ENCODE results near the gene HJV. TPM values are rescaled to one million over a fixed set of nuclear protein-coding genes. Genes with fewer than 3 reads are reported as not detected.
A peak's percentile ranks its signal among the peaks of the same experiment; 100 is the strongest.

The HJV gene
- total RNA-seq, 2 donors from 2014 or later = 0.13 to 0.15 TPM

- no peaks in the 10 kb centered on the region for H3K9me3 Mint-ChIP-seq
- H3K27ac Mint-ChIP-seq = no peak overlapping the region
- Histone ChIP-seq H3K36me3 (ENCODE audit: control insufficient read depth, insufficient read depth, low read length) (no peaks in the 10 kb centered on the region), H3K4me1 (ENCODE audit: control insufficient read depth, insufficient read depth, low read length) (no peaks in the 10 kb centered on the region), H3K4me3 (ENCODE audit: low read length) (no peak overlapping the region), H3K27me3 (ENCODE audit: control insufficient read depth, insufficient read depth, low read length, poor library complexity, severe bottlenecking) (peaks cover 46% of the 10 kb centered on the region), H3K9me3 (ENCODE audit: control insufficient read depth, low read length) (no peaks in the 10 kb centered on the region), H3K9ac (ENCODE audit: extremely low read depth, low read length, poor library complexity, severe bottlenecking) (no peak overlapping the region), H3K27ac (ENCODE audit: low read depth, low read length) (no peak overlapping the region)
- no peaks in the 10 kb centered on the region for H3K36me3 Mint-ChIP-seq (ENCODE audit: low read depth)
- no peak overlapping the region for H3K4me3 Mint-ChIP-seq
- peaks cover 16% of the 10 kb centered on the region for H3K4me1 Mint-ChIP-seq
- peaks cover 57% of the 10 kb centered on the region for H3K27me3 Mint-ChIP-seq (ENCODE audit: insufficient read depth)
- no peak for TF ChIP-seq CTCF (conservative IDR thresholded peaks at IDR 0.05)
- DNase-seq = no peak
- WGBS, 2 experiments (ENCODE audit: insufficient coverage in 1 of 2, insufficient read length in 1 of 2) = 84 to 100% methylated on average over 3 to 6 of the region's 7 CpGs
Measured at GRCh38 chr1:146022403-146023127, 1.0 kb upstream of the HJV start.

GRCh38 chr1:146021050-146021445 is 487 bp downstream of the HJV start:
- no peaks in the 10 kb centered on the region for H3K4me1 ChIP-seq (ENCODE audit: control insufficient read depth, insufficient read depth, low read length)
- Mint-ChIP-seq H3K9me3 (no peaks in the 10 kb centered on the region), H3K4me1 (peaks cover 16% of the 10 kb centered on the region), H3K4me3 (no peak overlapping the region), H3K27me3 (ENCODE audit: insufficient read depth) (peaks cover 65% of the 10 kb centered on the region), H3K27ac (no peak overlapping the region), H3K36me3 (ENCODE audit: low read depth) (no peaks in the 10 kb centered on the region)
- no peak for TF ChIP-seq CTCF (conservative IDR thresholded peaks at IDR 0.05)
- H3K27ac ChIP-seq (ENCODE audit: low read depth, low read length) = no peak overlapping the region
- no peaks in the 10 kb centered on the region for H3K9me3 ChIP-seq (ENCODE audit: control insufficient read depth, low read length)
- DNase-seq = no peak
- WGBS, 2 experiments (ENCODE audit: insufficient coverage in 1 of 2, insufficient read length in 1 of 2) = 83 to 88% methylated on average over 1 of the region's 1 CpG
- no peaks in the 10 kb centered on the region for H3K36me3 ChIP-seq (ENCODE audit: control insufficient read depth, insufficient read depth, low read length)
- H3K4me3 ChIP-seq (ENCODE audit: low read length) = no peak overlapping the region
- H3K27me3 ChIP-seq (ENCODE audit: control insufficient read depth, insufficient read depth, low read length, poor library complexity, severe bottlenecking) = peaks cover 57% of the 10 kb centered on the region
- H3K9ac ChIP-seq (ENCODE audit: extremely low read depth, low read length, poor library complexity, severe bottlenecking) = no peak overlapping the region

GRCh38 chr1:146020058-146021049 is 1.2 kb downstream of the HJV start:
- H3K9me3 ChIP-seq (ENCODE audit: control insufficient read depth, low read length) = no peaks in the 10 kb centered on the region
- no peaks in the 10 kb centered on the region for H3K36me3 Mint-ChIP-seq (ENCODE audit: low read depth)
- WGBS, 2 experiments (ENCODE audit: insufficient coverage in 1 of 2, insufficient read length in 1 of 2) = 91 to 100% methylated on average over 1 to 4 of the region's 4 CpGs
- peaks cover 14% of the 10 kb centered on the region for H3K4me1 Mint-ChIP-seq
- no peak overlapping the region for H3K9ac ChIP-seq (ENCODE audit: extremely low read depth, low read length, poor library complexity, severe bottlenecking)
- no peak overlapping the region for H3K27ac Mint-ChIP-seq
- TF ChIP-seq CTCF (conservative IDR thresholded peaks at IDR 0.05) = peak; percentile 13
- peaks cover 69% of the 10 kb centered on the region for H3K27me3 Mint-ChIP-seq (ENCODE audit: insufficient read depth)
- no peaks in the 10 kb centered on the region for H3K9me3 Mint-ChIP-seq
- no peak overlapping the region for H3K4me3 ChIP-seq (ENCODE audit: low read length)
- no peak overlapping the region for H3K27ac ChIP-seq (ENCODE audit: low read depth, low read length)
- H3K36me3 ChIP-seq (ENCODE audit: control insufficient read depth, insufficient read depth, low read length) = no peaks in the 10 kb centered on the region
- DNase-seq = no peak
- H3K27me3 ChIP-seq (ENCODE audit: control insufficient read depth, insufficient read depth, low read length, poor library complexity, severe bottlenecking) = peaks cover 57% of the 10 kb centered on the region
- H3K4me1 ChIP-seq (ENCODE audit: control insufficient read depth, insufficient read depth, low read length) = no peaks in the 10 kb centered on the region
- H3K4me3 Mint-ChIP-seq = peak overlapping the region; percentile 43

Measured in endodermal cell (in vitro differentiated cells).